Liver (tissue), 9 donors: Measurements from ENCODE around the gene PSENEN. TPM values are rescaled to one million over a fixed set of nuclear protein-coding genes. Genes with fewer than 3 reads are reported as not detected.

Experiments
- DNase-seq: peaks from one replicate; pipeline ENCODE4 v3.0.0-alpha.2; 2017; ENCODE audit warnings: low spot score
- H3K27ac ChIP-seq, 2 donors: one replicate each; pipeline ENCODE4 v1.7.0; 2013; ENCODE audit warnings: inconsistent platforms in 2 of 2, low read length in 2 of 2, control low read depth in 1 of 2, low read depth in 1 of 2, mild to moderate bottlenecking in 1 of 2
- H3K27me3 ChIP-seq, 4 donors: one replicate each; pipeline versions ENCODE4 v1.6.1 to v1.7.0; 2013; ENCODE audit warnings: low read length in 3 of 4, inconsistent platforms in 1 of 4, mild to moderate bottlenecking in 1 of 4, moderate library complexity in 1 of 4; ENCODE audit not compliant: control insufficient read depth in 4 of 4, insufficient read depth in 4 of 4
- H3K36me3 ChIP-seq, 4 donors: one replicate each; pipeline versions ENCODE4 v1.6.1 to v1.7.0; 2013; ENCODE audit warnings: low read length in 3 of 4, mild to moderate bottlenecking in 3 of 4, low read depth in 1 of 4, moderate library complexity in 1 of 4; ENCODE audit not compliant: control insufficient read depth in 4 of 4, insufficient read depth in 3 of 4
- H3K4me1 ChIP-seq, 4 donors: one replicate each; pipeline versions ENCODE4 v1.6.1 to v1.7.0; 2013; ENCODE audit warnings: low read length in 3 of 4, mild to moderate bottlenecking in 3 of 4, moderate library complexity in 1 of 4; ENCODE audit not compliant: control insufficient read depth in 4 of 4, insufficient read depth in 4 of 4
- H3K4me3 ChIP-seq, 3 donors: one replicate each; pipeline versions ENCODE4 v1.6.1 to v1.7.0; 2013; ENCODE audit warnings: low read length in 3 of 3, control low read depth in 1 of 3, low read depth in 1 of 3, mild to moderate bottlenecking in 1 of 3
- H3K9ac ChIP-seq, 2 donors: one replicate each; pipeline ENCODE4 v1.7.0; 2013; ENCODE audit warnings: low read length in 2 of 2, mild to moderate bottlenecking in 2 of 2, moderate library complexity in 2 of 2, control low read depth in 1 of 2, low read depth in 1 of 2
- H3K9me3 ChIP-seq, 4 donors: one replicate each; pipeline versions ENCODE4 v1.6.1 to v1.7.0; 2013; ENCODE audit warnings: low read length in 3 of 4; ENCODE audit not compliant: control insufficient read depth in 4 of 4
- CTCF ChIP-seq: fragments of 150-350 bp; IDR thresholded peaks from 2 replicates; pipeline ENCODE4 v1.5.1; 2017; ENCODE audit warnings: improper control_type of control experiment, low read depth, low read length; ENCODE audit not compliant: missing input control
- EGR1 ChIP-seq, 2 donors: IDR thresholded peaks; 2 replicates each; pipeline ENCODE4 v1.6.1; 2016 to 2018; ENCODE audit warnings: antibody characterized with exemption in 2 of 2, low read depth in 2 of 2
- FOXA1 ChIP-seq: IDR thresholded peaks from 2 replicates; pipeline ENCODE4 v1.6.1; 2016; ENCODE audit warnings: antibody characterized with exemption
- GABPA ChIP-seq, 2 donors: IDR thresholded peaks in 1 of 2; conservative IDR thresholded peaks in 1 of 2; 2 replicates each; pipeline ENCODE4 v1.6.1; 2016; ENCODE audit warnings: antibody characterized with exemption in 2 of 2, mild to moderate bottlenecking in 1 of 2, moderate library complexity in 1 of 2
- HNF4A ChIP-seq, 2 donors: conservative IDR thresholded peaks; 2 replicates each; pipeline ENCODE4 v1.6.1; 2016; ENCODE audit warnings: antibody characterized with exemption in 2 of 2, mild to moderate bottlenecking in 2 of 2
- HNF4G ChIP-seq: IDR thresholded peaks from 2 replicates; pipeline ENCODE4 v1.6.1; 2016; ENCODE audit warnings: antibody characterized with exemption
- JUND ChIP-seq, 2 donors: IDR thresholded peaks; 2 replicates each; pipeline ENCODE4 v1.6.1; 2016; ENCODE audit warnings: antibody characterized with exemption in 2 of 2
- MAX ChIP-seq: IDR thresholded peaks from 2 replicates; pipeline ENCODE4 v1.6.1; 2016; ENCODE audit warnings: antibody characterized with exemption
- NR2F2 ChIP-seq: IDR thresholded peaks from 2 replicates; pipeline ENCODE4 v1.6.1; 2016; ENCODE audit warnings: antibody characterized with exemption
- RAD21 ChIP-seq, 2 donors: IDR thresholded peaks; 2 replicates each; pipeline ENCODE4 v1.6.1; 2016; ENCODE audit warnings: antibody characterized with exemption in 2 of 2, mild to moderate bottlenecking in 2 of 2
- RXRA ChIP-seq, 2 donors: IDR thresholded peaks; 2 replicates each; pipeline ENCODE4 v1.6.1; 2017 to 2018; ENCODE audit warnings: antibody characterized with exemption in 2 of 2, mild to moderate bottlenecking in 1 of 2
- SP1 ChIP-seq: IDR thresholded peaks from 2 replicates; pipeline ENCODE4 v1.6.1; 2018; ENCODE audit warnings: antibody characterized with exemption, mild to moderate bottlenecking
- TAF1 ChIP-seq: conservative IDR thresholded peaks from 2 replicates; pipeline ENCODE4 v1.6.1; 2016; ENCODE audit warnings: antibody characterized with exemption, mild to moderate bottlenecking
- YY1 ChIP-seq: IDR thresholded peaks from 2 replicates; pipeline ENCODE4 v1.6.1; 2016; ENCODE audit warnings: antibody characterized with exemption, mild to moderate bottlenecking
- ZBTB33 ChIP-seq: IDR thresholded peaks from 2 replicates; pipeline ENCODE4 v1.6.1; 2016; ENCODE audit warnings: antibody characterized with exemption
- WGBS: extraction: QIAGEN DNeasy Blood & Tissue Kit; methylation state at CpG from one replicate; pipeline ENCODE4 v1.1.7; 2013; 5-methylcytosine and 5-hydroxymethylcytosine counted together
- polyA plus RNA-seq, 2 donors: library from polyadenylated mRNA; stranded (reverse) in 1 of 2; unstranded in 1 of 2; fragments of 200-250 nt in 1 of 2; fragments of >200 nt in 1 of 2; fragmentation: Nextera tagmentation in 1 of 2; extraction: Ambion mirVana in 1 of 2; gene quantifications; one replicate each; pipeline versions ENCODE4 v1.2.1 to v1.2.3, GENCODE V29; 2013 to 2015
- total RNA-seq, 2 donors: library from RNA; depleted of rRNA; stranded (reverse); fragments of >200 nt; gene quantifications; one replicate each; pipeline ENCODE4 v1.2.3, GENCODE V29; 2014
- donor health status: healthy.
- donor health status: healthy.
- donor health status: healthy.
- donor health status: healthy.
- donor health status: healthy.

PSENEN gene
- total and polyA plus RNA-seq, 4 donors = 7.4 to 58.1 (median 20.7) TPM

GRCh38 chr19:35738021-35738886, 7.2 kb upstream of the PSENEN start:
- DNase-seq = no peak

GRCh38 chr19:35738887-35739229, 6.6 kb upstream of the PSENEN start:
- peaks cover 11 to 47% (median 18%) of the 10 kb centered on the region in 4 donors for H3K36me3 ChIP-seq
- H3K27me3 ChIP-seq = no peaks in the 10 kb centered on the region
- no peak for DNase-seq
- H3K27ac ChIP-seq = peak overlapping the region in 1 of 2 donors; percentile 78
- H3K9ac ChIP-seq = no peak overlapping the region
- 90% methylated on average over 2 of the region's 2 CpGs for WGBS
- no peak overlapping the region for H3K4me3 ChIP-seq
- peaks cover 6 to 38% (median 11%) of the 10 kb centered on the region in 4 donors for H3K4me1 ChIP-seq
- TF ChIP-seq RXRA (IDR thresholded peaks at IDR 0.05) (peak in 1 of 2 donors; percentile 14), HNF4A (conservative IDR thresholded peaks at IDR 0.05) (no peak)
- H3K9me3 ChIP-seq = no peaks in the 10 kb centered on the region

More at GRCh38 chr19:35738021-35738886, 7.2 kb upstream of the PSENEN start:
- Histone ChIP-seq H3K27ac (no peak overlapping the region), H3K9ac (no peak overlapping the region), H3K36me3 (peaks cover 11 to 53% (median 20%) of the 10 kb centered on the region in 4 donors), H3K4me3 (no peak overlapping the region), H3K27me3 (no peaks in the 10 kb centered on the region), H3K9me3 (no peaks in the 10 kb centered on the region), H3K4me1 (peaks cover 5 to 35% (median 11%) of the 10 kb centered on the region in 4 donors)
- 95% methylated on average over 37 of the region's 37 CpGs for WGBS
- TF ChIP-seq RAD21 (IDR thresholded peaks at IDR 0.05) (no peak), TAF1 (no peak), NR2F2 (no peak), JUND (IDR thresholded peaks at IDR 0.05) (no peak), FOXA1 (no peak), SP1 (no peak), ZBTB33 (no peak), EGR1 (IDR thresholded peaks at IDR 0.05; ENCODE audit: low read depth in 2 of 2) (no peak), YY1 (no peak), CTCF (no peak), GABPA (IDR thresholded peaks at IDR 0.05 in 1 of 2, conservative IDR thresholded peaks at IDR 0.05 in 1 of 2) (no peak), MAX (no peak), RXRA (IDR thresholded peaks at IDR 0.05) (no peak), HNF4G (no peak)
